SK-N-SH treated with all-trans-retinoic acid at 6 μM for 48 hours (cell line): ENCODE data around the gene ENTREP3.

Experiments used
- ATAC-seq: fragments of 200-7000 bp; cut with Tn5 transposase; 3 replicates; pipeline ENCODE4 v1.9.1; 2020; ENCODE audit warnings: mild to moderate bottlenecking, moderate library complexity
- BACH2 ChIP-seq: fragments of 250-450 bp; sonication (Bioruptor Pico); IDR thresholded peaks from 2 replicates; pipeline ENCODE4 v1.9.0; 2021; ENCODE audit warnings: mild to moderate bottlenecking, borderline replicate concordance
- CSDC2 ChIP-seq: fragments of 250-450 bp; sonication (Bioruptor Pico); IDR thresholded peaks from 2 replicates; pipeline ENCODE4 v1.5.0; 2020; ENCODE audit warnings: mild to moderate bottlenecking, moderate library complexity
- ESRRG ChIP-seq: fragments of 250-450 bp; sonication (Bioruptor Pico); IDR thresholded peaks from 2 replicates; pipeline ENCODE4 v1.6.1; 2021; ENCODE audit warnings: mild to moderate bottlenecking
- ISL1 ChIP-seq: fragments of 250-450 bp; sonication (Bioruptor Pico); IDR thresholded peaks from 2 replicates; pipeline ENCODE4 v2.1.2; 2022; ENCODE audit warnings: mild to moderate bottlenecking, moderate library complexity
- OSR1 ChIP-seq: fragments of 250-450 bp; sonication (Bioruptor Pico); IDR thresholded peaks from 2 replicates; pipeline ENCODE4 v1.8.0; 2022; ENCODE audit warnings: moderate library complexity, mild to moderate bottlenecking, inconsistent platforms
- POU6F1 ChIP-seq: fragments of 250-450 bp; sonication (Bioruptor Pico); IDR thresholded peaks from 2 replicates; pipeline ENCODE4 v1.8.0; 2021; ENCODE audit warnings: low read depth, mild to moderate bottlenecking, moderate library complexity, borderline replicate concordance
- PPARA ChIP-seq: fragments of 250-450 bp; sonication (Bioruptor Pico); IDR thresholded peaks from 2 replicates; pipeline ENCODE4 v1.5.0; 2020; ENCODE audit warnings: mild to moderate bottlenecking, borderline replicate concordance
- RARB ChIP-seq: fragments of 250-450 bp; sonication (Bioruptor Pico); IDR thresholded peaks from 2 replicates; pipeline ENCODE4 v1.8.0; 2021; ENCODE audit warnings: mild to moderate bottlenecking, moderate library complexity
- SNAI2 ChIP-seq: fragments of 250-450 bp; sonication (Bioruptor Pico); IDR thresholded peaks from 2 replicates; pipeline ENCODE4 v1.5.0; 2020; ENCODE audit warnings: mild to moderate bottlenecking, moderate library complexity
- TCF4 ChIP-seq: fragments of 250-450 bp; sonication (Bioruptor Pico); IDR thresholded peaks from 2 replicates; pipeline ENCODE4 v1.8.0; 2021; ENCODE audit warnings: mild to moderate bottlenecking, moderate library complexity, borderline replicate concordance
- ZC3H10 ChIP-seq: fragments of 250-450 bp; sonication (Bioruptor Pico); IDR thresholded peaks from 2 replicates; pipeline ENCODE4 v1.5.1; 2021; ENCODE audit warnings: mild to moderate bottlenecking, moderate library complexity
- ZFP3 ChIP-seq: fragments of 250-450 bp; sonication (Bioruptor Pico); IDR thresholded peaks from 2 replicates; pipeline ENCODE4 v1.5.0; 2020; ENCODE audit warnings: mild to moderate bottlenecking, moderate library complexity
- ZFP30 ChIP-seq: fragments of 450-650 bp; formaldehyde crosslinking; IDR thresholded peaks from 2 replicates; pipeline ENCODE4 v1.5.0; 2022; ENCODE audit warnings: mild to moderate bottlenecking, moderate library complexity
- ZNF565 ChIP-seq: fragments of 450-650 bp; formaldehyde crosslinking; conservative IDR thresholded peaks from 2 replicates; pipeline ENCODE4 v1.5.0; 2020; ENCODE audit warnings: low read depth, mild to moderate bottlenecking, moderate library complexity
- ZNF70 ChIP-seq: fragments of 450-650 bp; formaldehyde crosslinking; IDR thresholded peaks from 2 replicates; pipeline ENCODE4 v1.5.0; 2020; ENCODE audit warnings: mild to moderate bottlenecking, moderate library complexity
- ZNF8 ChIP-seq: fragments of 450-650 bp; formaldehyde crosslinking; IDR thresholded peaks from 2 replicates; pipeline ENCODE4 v1.5.0; 2020; ENCODE audit warnings: mild to moderate bottlenecking, moderate library complexity
- TF ChIP-seq, protein P1 (sequence below): fragments of 250-450 bp; sonication (Bioruptor Pico); IDR thresholded peaks from 2 replicates; pipeline ENCODE4 v1.5.0; 2020; ENCODE audit warnings: mild to moderate bottlenecking, moderate library complexity
- TF ChIP-seq, protein P2 (sequence below): fragments of 250-450 bp; sonication (Bioruptor Pico); IDR thresholded peaks from 2 replicates; pipeline ENCODE4 v1.8.0; 2020; ENCODE audit warnings: mild to moderate bottlenecking, moderate library complexity, borderline replicate concordance
- TF ChIP-seq, protein P3 (sequence below): fragments of 250-450 bp; sonication (Bioruptor Pico); IDR thresholded peaks from 2 replicates; pipeline ENCODE4 v1.5.1; 2021; ENCODE audit warnings: mild to moderate bottlenecking, moderate library complexity

ENTREP3 gene

DNA sequence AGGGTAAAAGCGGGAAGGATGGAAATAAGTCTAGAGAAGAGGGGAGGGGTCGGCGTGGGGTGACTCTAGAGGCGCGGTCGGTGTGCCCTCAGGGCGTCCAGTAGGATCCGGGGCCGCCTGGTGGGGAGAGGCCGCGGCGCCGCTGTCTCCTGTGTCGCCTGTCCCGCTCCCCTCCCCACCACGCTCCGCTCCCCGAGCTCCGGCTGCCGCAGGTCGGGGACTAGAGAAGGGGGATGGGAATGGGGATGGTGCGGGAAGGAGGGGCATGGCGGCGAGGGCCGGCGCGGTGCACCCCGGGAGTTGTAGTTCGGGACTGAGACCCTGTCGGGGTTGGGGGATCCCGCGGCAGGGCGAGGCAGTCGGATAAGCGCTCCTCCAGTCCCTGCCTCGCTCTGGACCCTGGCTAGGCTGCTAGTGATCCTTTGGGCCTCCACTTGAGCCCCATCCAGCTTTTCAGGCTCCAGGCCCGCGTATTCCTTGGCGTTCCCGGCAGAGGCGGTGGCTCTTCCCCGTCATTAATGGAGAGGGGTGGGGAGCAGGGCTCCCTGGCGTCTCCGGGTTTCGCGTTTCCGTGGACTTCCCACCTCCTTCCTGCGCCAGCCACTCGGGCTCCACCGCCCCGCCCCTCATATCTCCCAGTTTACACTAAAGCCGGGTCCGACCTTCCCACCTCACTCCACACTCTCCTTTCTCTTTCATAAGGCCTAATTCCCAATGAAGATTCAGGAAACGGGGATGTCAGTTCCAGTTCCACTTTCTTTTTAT lies at the start of gene ENTREP3:
Gene ENTREP3 (minus strand): TSS at position 241 of the 765 bp plus-strand sequence. CDS start 606 bp downstream, outside the sequence.
- TF ChIP-seq PPARA (CRISPR knock-in tag) (no peak), RARB (CRISPR knock-in tag) (peak; percentile 33; the same call in 1 of the 2 replicates)
- peak; percentile 82 for ATAC-seq

GRCh38 chr1:155304558-155305063 lies 49.3 kb upstream of the ENTREP3 start:
- ATAC-seq = no peak

GRCh38 chr1:155301342-155301841 lies 46.1 kb upstream of the ENTREP3 start, which contains the start of gene PKLR:
TSS of gene PKLR (minus strand) at chr1:155301438. CDS start at chr1:155301395, 43 bp downstream.
- ATAC-seq = no peak
- TF ChIP-seq CSDC2 (CRISPR knock-in tag) (no peak), ZFP30 (no peak), ZNF8 (CRISPR knock-in tag) (no peak), BACH2 (CRISPR knock-in tag) (no peak), ESRRG (CRISPR knock-in tag) (no peak), ZFP3 (no peak), ZNF565 (CRISPR knock-in tag) (no peak), POU6F1 (CRISPR knock-in tag) (no peak), RARB (CRISPR knock-in tag) (no peak), PPARA (CRISPR knock-in tag) (no peak), ZNF70 (CRISPR knock-in tag) (no peak), TCF4 (CRISPR knock-in tag) (no peak), ZC3H10 (CRISPR knock-in tag) (no peak)
- TF ChIP-seq, protein P1, sequence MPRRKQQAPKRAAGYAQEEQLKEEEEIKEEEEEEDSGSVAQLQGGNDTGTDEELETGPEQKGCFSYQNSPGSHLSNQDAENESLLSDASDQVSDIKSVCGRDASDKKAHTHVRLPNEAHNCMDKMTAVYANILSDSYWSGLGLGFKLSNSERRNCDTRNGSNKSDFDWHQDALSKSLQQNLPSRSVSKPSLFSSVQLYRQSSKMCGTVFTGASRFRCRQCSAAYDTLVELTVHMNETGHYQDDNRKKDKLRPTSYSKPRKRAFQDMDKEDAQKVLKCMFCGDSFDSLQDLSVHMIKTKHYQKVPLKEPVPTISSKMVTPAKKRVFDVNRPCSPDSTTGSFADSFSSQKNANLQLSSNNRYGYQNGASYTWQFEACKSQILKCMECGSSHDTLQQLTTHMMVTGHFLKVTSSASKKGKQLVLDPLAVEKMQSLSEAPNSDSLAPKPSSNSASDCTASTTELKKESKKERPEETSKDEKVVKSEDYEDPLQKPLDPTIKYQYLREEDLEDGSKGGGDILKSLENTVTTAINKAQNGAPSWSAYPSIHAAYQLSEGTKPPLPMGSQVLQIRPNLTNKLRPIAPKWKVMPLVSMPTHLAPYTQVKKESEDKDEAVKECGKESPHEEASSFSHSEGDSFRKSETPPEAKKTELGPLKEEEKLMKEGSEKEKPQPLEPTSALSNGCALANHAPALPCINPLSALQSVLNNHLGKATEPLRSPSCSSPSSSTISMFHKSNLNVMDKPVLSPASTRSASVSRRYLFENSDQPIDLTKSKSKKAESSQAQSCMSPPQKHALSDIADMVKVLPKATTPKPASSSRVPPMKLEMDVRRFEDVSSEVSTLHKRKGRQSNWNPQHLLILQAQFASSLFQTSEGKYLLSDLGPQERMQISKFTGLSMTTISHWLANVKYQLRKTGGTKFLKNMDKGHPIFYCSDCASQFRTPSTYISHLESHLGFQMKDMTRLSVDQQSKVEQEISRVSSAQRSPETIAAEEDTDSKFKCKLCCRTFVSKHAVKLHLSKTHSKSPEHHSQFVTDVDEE (CRISPR knock-in tag) = no peak
- TF ChIP-seq, protein P2, sequence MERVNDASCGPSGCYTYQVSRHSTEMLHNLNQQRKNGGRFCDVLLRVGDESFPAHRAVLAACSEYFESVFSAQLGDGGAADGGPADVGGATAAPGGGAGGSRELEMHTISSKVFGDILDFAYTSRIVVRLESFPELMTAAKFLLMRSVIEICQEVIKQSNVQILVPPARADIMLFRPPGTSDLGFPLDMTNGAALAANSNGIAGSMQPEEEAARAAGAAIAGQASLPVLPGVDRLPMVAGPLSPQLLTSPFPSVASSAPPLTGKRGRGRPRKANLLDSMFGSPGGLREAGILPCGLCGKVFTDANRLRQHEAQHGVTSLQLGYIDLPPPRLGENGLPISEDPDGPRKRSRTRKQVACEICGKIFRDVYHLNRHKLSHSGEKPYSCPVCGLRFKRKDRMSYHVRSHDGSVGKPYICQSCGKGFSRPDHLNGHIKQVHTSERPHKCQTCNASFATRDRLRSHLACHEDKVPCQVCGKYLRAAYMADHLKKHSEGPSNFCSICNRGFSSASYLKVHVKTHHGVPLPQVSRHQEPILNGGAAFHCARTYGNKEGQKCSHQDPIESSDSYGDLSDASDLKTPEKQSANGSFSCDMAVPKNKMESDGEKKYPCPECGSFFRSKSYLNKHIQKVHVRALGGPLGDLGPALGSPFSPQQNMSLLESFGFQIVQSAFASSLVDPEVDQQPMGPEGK (CRISPR knock-in tag) = no peak

More at GRCh38 chr1:155304558-155305063, 49.3 kb upstream of the ENTREP3 start:
- TF ChIP-seq ZNF8 (CRISPR knock-in tag) (no peak), ZNF70 (CRISPR knock-in tag) (no peak), TCF4 (CRISPR knock-in tag) (no peak), CSDC2 (CRISPR knock-in tag) (no peak), RARB (CRISPR knock-in tag) (no peak), SNAI2 (CRISPR knock-in tag) (no peak), POU6F1 (CRISPR knock-in tag) (no peak), BACH2 (CRISPR knock-in tag) (no peak), ESRRG (CRISPR knock-in tag) (no peak), ZNF565 (CRISPR knock-in tag) (no peak), OSR1 (CRISPR knock-in tag) (no peak), ISL1 (CRISPR knock-in tag) (no peak), ZFP30 (no peak)
- TF ChIP-seq, protein P3, sequence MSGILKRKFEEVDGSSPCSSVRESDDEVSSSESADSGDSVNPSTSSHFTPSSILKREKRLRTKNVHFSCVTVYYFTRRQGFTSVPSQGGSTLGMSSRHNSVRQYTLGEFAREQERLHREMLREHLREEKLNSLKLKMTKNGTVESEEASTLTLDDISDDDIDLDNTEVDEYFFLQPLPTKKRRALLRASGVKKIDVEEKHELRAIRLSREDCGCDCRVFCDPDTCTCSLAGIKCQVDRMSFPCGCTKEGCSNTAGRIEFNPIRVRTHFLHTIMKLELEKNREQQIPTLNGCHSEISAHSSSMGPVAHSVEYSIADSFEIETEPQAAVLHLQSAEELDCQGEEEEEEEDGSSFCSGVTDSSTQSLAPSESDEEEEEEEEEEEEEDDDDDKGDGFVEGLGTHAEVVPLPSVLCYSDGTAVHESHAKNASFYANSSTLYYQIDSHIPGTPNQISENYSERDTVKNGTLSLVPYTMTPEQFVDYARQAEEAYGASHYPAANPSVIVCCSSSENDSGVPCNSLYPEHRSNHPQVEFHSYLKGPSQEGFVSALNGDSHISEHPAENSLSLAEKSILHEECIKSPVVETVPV (CRISPR knock-in tag) = no peak
- TF ChIP-seq, protein P1 (CRISPR knock-in tag) = no peak
